ENCODE measurements around the gene ILK. TPM values are rescaled to one million over a fixed set of nuclear protein-coding genes. Genes with fewer than 3 reads are reported as not detected.

Gene ILK
- total and polyA plus RNA-seq, 7 donors, result 68.3 to 173 (median 90.3) TPM

- ATAC-seq (peak; percentile 28 to 57 (median 50)), DNase-seq (no peak)
- 8 to 17% (median 12%) methylated on average over 3 of the region's 3 CpGs for WGBS, 3 donors
- Histone ChIP-seq H3K27ac (no peak overlapping the region), H3K4me3 (no peak overlapping the region), H3K9me3 (no peaks in the 10 kb centered on the region), H3K27me3 (ENCODE audit: insufficient read depth in 3 of 3, low read length in 2 of 3) (no peaks in the 10 kb centered on the region), H3K4me1 (peaks cover 4% of the 10 kb centered on the region), H3K36me3 (ENCODE audit: insufficient read depth in 1 of 2, low read depth in 1 of 2) (peaks cover 0 to 13% of the 10 kb centered on the region in 2 donors)
- intact Hi-C loops (cut with DNase I), result no loop called here
- TF ChIP-seq, protein P1, sequence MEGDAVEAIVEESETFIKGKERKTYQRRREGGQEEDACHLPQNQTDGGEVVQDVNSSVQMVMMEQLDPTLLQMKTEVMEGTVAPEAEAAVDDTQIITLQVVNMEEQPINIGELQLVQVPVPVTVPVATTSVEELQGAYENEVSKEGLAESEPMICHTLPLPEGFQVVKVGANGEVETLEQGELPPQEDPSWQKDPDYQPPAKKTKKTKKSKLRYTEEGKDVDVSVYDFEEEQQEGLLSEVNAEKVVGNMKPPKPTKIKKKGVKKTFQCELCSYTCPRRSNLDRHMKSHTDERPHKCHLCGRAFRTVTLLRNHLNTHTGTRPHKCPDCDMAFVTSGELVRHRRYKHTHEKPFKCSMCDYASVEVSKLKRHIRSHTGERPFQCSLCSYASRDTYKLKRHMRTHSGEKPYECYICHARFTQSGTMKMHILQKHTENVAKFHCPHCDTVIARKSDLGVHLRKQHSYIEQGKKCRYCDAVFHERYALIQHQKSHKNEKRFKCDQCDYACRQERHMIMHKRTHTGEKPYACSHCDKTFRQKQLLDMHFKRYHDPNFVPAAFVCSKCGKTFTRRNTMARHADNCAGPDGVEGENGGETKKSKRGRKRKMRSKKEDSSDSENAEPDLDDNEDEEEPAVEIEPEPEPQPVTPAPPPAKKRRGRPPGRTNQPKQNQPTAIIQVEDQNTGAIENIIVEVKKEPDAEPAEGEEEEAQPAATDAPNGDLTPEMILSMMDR (IDR thresholded peaks at IDR 0.05), result no peak
Measured at GRCh38 chr11:6637871-6638270, 34.3 kb downstream of the ILK start.

- Histone ChIP-seq H3K4me1 (peaks cover 4% of the 10 kb centered on the region), H3K4me3 (no peak overlapping the region), H3K36me3 (ENCODE audit: insufficient read depth in 1 of 2, low read depth in 1 of 2) (peaks cover 0 to 9% of the 10 kb centered on the region in 2 donors), H3K27me3 (ENCODE audit: insufficient read depth in 3 of 3, low read length in 2 of 3) (no peaks in the 10 kb centered on the region), H3K27ac (no peak overlapping the region), H3K9me3 (no peaks in the 10 kb centered on the region)
- 52 to 58% (median 58%) methylated on average over 4 of the region's 4 CpGs for WGBS, 3 donors
- intact Hi-C loops (cut with DNase I), result no loop called here
- TF ChIP-seq, protein P1 (IDR thresholded peaks at IDR 0.05), result no peak
- ATAC-seq, result no peak
- no peak for DNase-seq
Measured at GRCh38 chr11:6638429-6638828, 34.9 kb downstream of the ILK start.

- no peak overlapping the region for H3K4me3 ChIP-seq
- intact Hi-C loops (cut with DNase I), result no loop called here
- peaks cover 0 to 9% of the 10 kb centered on the region in 2 donors for H3K36me3 ChIP-seq (ENCODE audit: insufficient read depth in 1 of 2, low read depth in 1 of 2)
- WGBS, 3 donors, result 94 to 95% (median 94%) methylated on average over 36 of the region's 36 CpGs
- no peak for ATAC-seq
- DNase-seq, result no peak
- H3K9me3 ChIP-seq, result no peaks in the 10 kb centered on the region
- peaks cover 4% of the 10 kb centered on the region for H3K4me1 ChIP-seq
- no peak overlapping the region for H3K27ac ChIP-seq
- TF ChIP-seq, protein P1 (IDR thresholded peaks at IDR 0.05), result no peak
- no peaks in the 10 kb centered on the region for H3K27me3 ChIP-seq (ENCODE audit: insufficient read depth in 3 of 3, low read length in 2 of 3)
Measured at GRCh38 chr11:6640036-6640984, 36.7 kb downstream of the ILK start.

DNA sequence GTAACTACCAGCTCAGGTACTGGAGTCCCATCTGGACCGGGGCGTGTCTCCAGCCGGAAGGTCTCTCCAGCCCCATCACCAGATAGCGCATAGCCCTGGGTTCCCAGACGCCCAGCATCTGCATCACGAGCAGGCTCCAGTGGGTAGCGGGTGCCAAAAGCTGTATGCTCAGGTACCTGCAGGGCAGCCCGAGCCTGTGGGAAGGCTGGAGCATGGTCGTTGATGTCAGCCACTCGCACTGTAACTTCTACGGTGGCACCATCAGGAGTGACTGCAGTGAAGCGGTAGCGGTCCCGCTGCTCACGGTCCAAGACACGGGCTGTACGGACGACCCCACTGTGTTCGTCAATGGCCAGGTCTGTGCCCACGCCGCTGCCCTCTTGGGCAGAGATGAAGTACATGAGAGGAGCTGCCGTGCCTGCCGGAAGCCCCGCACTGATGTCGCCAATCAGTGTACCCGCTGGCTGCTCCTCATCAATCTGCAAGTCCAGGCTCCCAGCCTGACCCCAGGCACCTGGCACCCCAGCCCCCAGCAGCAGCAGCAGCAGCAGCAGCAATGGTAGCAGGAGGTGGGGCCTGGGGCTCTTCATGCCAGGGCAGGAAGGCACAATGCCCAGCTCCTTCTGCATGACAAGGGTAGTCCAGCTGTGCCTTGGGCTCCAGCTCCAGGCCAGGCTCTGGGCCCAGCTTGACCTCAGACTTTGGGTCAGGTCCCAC, 37.6 kb downstream of the ILK start:
- Histone ChIP-seq H3K36me3 (ENCODE audit: insufficient read depth in 1 of 2, low read depth in 1 of 2) (peaks cover 0 to 9% of the 10 kb centered on the region in 2 donors), H3K27me3 (ENCODE audit: insufficient read depth in 3 of 3, low read length in 2 of 3) (no peaks in the 10 kb centered on the region), H3K9me3 (no peaks in the 10 kb centered on the region), H3K27ac (no peak overlapping the region), H3K4me1 (peaks cover 4% of the 10 kb centered on the region), H3K4me3 (no peak overlapping the region)
- intact Hi-C loops (cut with DNase I), result no loop called here
- 63 to 79% (median 64%) methylated on average over 26 of the region's 26 CpGs for WGBS, 3 donors
- ATAC-seq, result no peak
- TF ChIP-seq, protein P1 (IDR thresholded peaks at IDR 0.05), result no peak
- DNase-seq, result no peak
